ENCODE measurements around the gene RABGGTB.

DNA sequence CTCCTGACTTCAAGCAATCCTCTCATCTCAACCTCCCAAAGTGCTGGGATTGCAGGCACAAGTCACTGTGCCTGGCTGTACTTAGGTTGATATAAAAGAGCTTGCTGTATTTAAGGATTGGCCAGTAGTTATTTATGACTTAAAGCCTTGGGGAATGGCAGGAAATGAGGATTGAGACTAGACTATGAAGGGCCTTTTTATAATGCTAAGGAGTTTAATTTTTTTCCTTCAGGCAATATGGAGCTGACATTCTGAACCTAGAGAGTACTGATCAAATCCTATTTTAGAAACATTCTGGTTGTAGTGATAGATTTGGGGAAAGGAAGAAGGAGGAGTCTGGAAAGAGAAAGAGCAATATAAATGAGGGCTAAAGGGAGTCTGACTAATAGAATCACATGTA, 55.4 kb downstream of the RABGGTB start:
- TF ChIP-seq, protein P1, sequence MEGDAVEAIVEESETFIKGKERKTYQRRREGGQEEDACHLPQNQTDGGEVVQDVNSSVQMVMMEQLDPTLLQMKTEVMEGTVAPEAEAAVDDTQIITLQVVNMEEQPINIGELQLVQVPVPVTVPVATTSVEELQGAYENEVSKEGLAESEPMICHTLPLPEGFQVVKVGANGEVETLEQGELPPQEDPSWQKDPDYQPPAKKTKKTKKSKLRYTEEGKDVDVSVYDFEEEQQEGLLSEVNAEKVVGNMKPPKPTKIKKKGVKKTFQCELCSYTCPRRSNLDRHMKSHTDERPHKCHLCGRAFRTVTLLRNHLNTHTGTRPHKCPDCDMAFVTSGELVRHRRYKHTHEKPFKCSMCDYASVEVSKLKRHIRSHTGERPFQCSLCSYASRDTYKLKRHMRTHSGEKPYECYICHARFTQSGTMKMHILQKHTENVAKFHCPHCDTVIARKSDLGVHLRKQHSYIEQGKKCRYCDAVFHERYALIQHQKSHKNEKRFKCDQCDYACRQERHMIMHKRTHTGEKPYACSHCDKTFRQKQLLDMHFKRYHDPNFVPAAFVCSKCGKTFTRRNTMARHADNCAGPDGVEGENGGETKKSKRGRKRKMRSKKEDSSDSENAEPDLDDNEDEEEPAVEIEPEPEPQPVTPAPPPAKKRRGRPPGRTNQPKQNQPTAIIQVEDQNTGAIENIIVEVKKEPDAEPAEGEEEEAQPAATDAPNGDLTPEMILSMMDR (IDR thresholded peaks at IDR 0.05): no peak
- TF ChIP-seq POLR2A (IDR thresholded peaks at IDR 0.05): no peak

All from adrenal gland (tissue), 5 donors.